Caco-2 (cell line): Measurements from ENCODE around the gene PDE7B. TPM values are rescaled to one million over a fixed set of nuclear protein-coding genes. Genes with fewer than 3 reads are reported as not detected.

Source experiments
- BruUV-seq: library from RNA; stranded (reverse); fragments of 400-500 nt; replicated peaks from 2 replicates; lab custom pipeline; 2021; lab: Mats Ljungman, UMichigan
- CTCF ChIA-PET: fragments of 300-600 bp; sonication (Branson Sonifier 250); formaldehyde crosslinking; loops from one replicate; lab custom pipeline; 2022; ENCODE audit warnings: antibody characterized with exemption; lab: Charles Lee
- POLR2A ChIA-PET: fragments of 300-600 bp; sonication (Branson Sonifier 250); formaldehyde crosslinking; loops from one replicate; lab custom pipeline; 2022; ENCODE audit warnings: antibody characterized with exemption; lab: Charles Lee
- DNase-seq, 2 experiments: peaks; one replicate each; pipeline versions ENCODE4 v3.0.0 to v3.0.0-alpha.2; 2020 to 2022
- H3K27me3 ChIP-seq: replicated peaks from 2 replicates; pipeline ENCODE4 v1.6.0; 2011; ENCODE audit warnings: low read length; ENCODE audit not compliant: control insufficient read depth, insufficient read depth
- H3K36me3 ChIP-seq: 2 replicates; pipeline ENCODE4 v1.5.1; 2011; ENCODE audit warnings: low read length; ENCODE audit not compliant: control insufficient read depth, insufficient read depth
- H3K4me1 ChIP-seq: fragments of 250-450 bp; sonication (Bioruptor Pico); 2 replicates; pipeline ENCODE4 v1.5.1; 2020; ENCODE audit warnings: mild to moderate bottlenecking
- H3K4me3 ChIP-seq: 2 replicates; pipeline ENCODE4 v1.5.1; 2011; ENCODE audit warnings: low read depth, mild to moderate bottlenecking, control low read depth, low read length
- H3K9me3 ChIP-seq: fragments of 250-450 bp; sonication (Bioruptor Pico); 2 replicates; pipeline ENCODE4 v1.5.1; 2020; ENCODE audit warnings: mild to moderate bottlenecking, moderate library complexity
- H3K27ac Mint-ChIP-seq: one replicate; pipeline ENCODE4 v1.8.0; 2022; ENCODE audit warnings: mixed read lengths; ENCODE audit not compliant: unreplicated experiment
- H3K27me3 Mint-ChIP-seq: one replicate; pipeline ENCODE4 v1.8.0; 2022; ENCODE audit warnings: mixed read lengths; ENCODE audit not compliant: insufficient read depth, unreplicated experiment
- H3K36me3 Mint-ChIP-seq: one replicate; pipeline ENCODE4 v1.8.0; 2022; ENCODE audit warnings: mild to moderate bottlenecking, mixed read lengths; ENCODE audit not compliant: insufficient read depth, unreplicated experiment
- H3K4me1 Mint-ChIP-seq: one replicate; pipeline ENCODE4 v1.8.0; 2022; ENCODE audit warnings: low read depth, mixed read lengths; ENCODE audit not compliant: unreplicated experiment
- H3K4me3 Mint-ChIP-seq: one replicate; pipeline ENCODE4 v1.8.0; 2022; ENCODE audit warnings: mild to moderate bottlenecking, moderate library complexity, mixed read lengths; ENCODE audit not compliant: unreplicated experiment
- H3K9me3 Mint-ChIP-seq: one replicate; pipeline ENCODE4 v1.8.0; 2022; ENCODE audit warnings: mixed read lengths; ENCODE audit not compliant: unreplicated experiment
- CTCF ChIP-seq, 2 experiments: fragments of 200-600 bp in 1 of 2; IDR thresholded peaks; 1 replicate in 1 of 2; 2 replicates in 1 of 2; pipeline versions ENCODE4 v1.5.1 to v1.8.0; 2011 to 2022; ENCODE audit warnings: antibody characterized with exemption in 1 of 2, control low read depth in 1 of 2, inconsistent platforms in 1 of 2, low read depth in 1 of 2, low read length in 1 of 2, mild to moderate bottlenecking in 1 of 2, moderate library complexity in 1 of 2; ENCODE audit not compliant: insufficient read depth in 1 of 2, severe bottlenecking in 1 of 2, unreplicated experiment in 1 of 2
- intact Hi-C: fragments of 100-400 bp; cut with micrococcal nuclease; formaldehyde crosslinking; loops from one replicate; pipeline ENCODE4 v1.10.0; 2022; ENCODE audit not compliant: unreplicated experiment
- total RNA-seq: library from RNA; stranded (reverse); gene quantifications from 2 replicates; pipeline ENCODE4 v1.2.3, GENCODE V29; 2022

Gene PDE7B
- total RNA-seq, 1 experiment from 2014 or later = not detected

- Mint-ChIP-seq H3K36me3 (no peaks in the 10 kb centered on the region), H3K27me3 (peaks cover 23% of the 10 kb centered on the region), H3K27ac (no peak overlapping the region), H3K4me1 (no peaks in the 10 kb centered on the region), H3K4me3 (no peak overlapping the region), H3K9me3 (no peaks in the 10 kb centered on the region)
- CTCF ChIA-PET = no interaction called here
- Histone ChIP-seq H3K4me1 (no peaks in the 10 kb centered on the region), H3K36me3 (no peaks in the 10 kb centered on the region), H3K9me3 (no peaks in the 10 kb centered on the region), H3K4me3 (no peak overlapping the region), H3K27me3 (no peaks in the 10 kb centered on the region; the same call in none of the 2 replicates)
- DNase-seq = no peak
- no TSS peak for BruUV-seq
- POLR2A ChIA-PET = no interaction called here
- intact Hi-C loops = no loop called here
- TF ChIP-seq CTCF (IDR thresholded peaks at IDR 0.05; ENCODE audit: insufficient read depth in 1 of 2, low read depth in 1 of 2, low read length in 1 of 2, severe bottlenecking in 1 of 2, unreplicated experiment in 1 of 2) = no peak
These were observed 13.6 kb upstream of the PDE7B start for GRCh38 chr6:135837735-135838449.

- CTCF ChIA-PET = no interaction called here
- intact Hi-C loops = no loop called here
- Histone ChIP-seq H3K4me1 (no peaks in the 10 kb centered on the region), H3K36me3 (no peaks in the 10 kb centered on the region), H3K9me3 (no peaks in the 10 kb centered on the region), H3K27me3 (no peaks in the 10 kb centered on the region; the same call in none of the 2 replicates), H3K4me3 (no peak overlapping the region)
- POLR2A ChIA-PET = no interaction called here
- TF ChIP-seq CTCF (IDR thresholded peaks at IDR 0.05; ENCODE audit: insufficient read depth in 1 of 2, low read depth in 1 of 2, low read length in 1 of 2, severe bottlenecking in 1 of 2, unreplicated experiment in 1 of 2) = no peak
- Mint-ChIP-seq H3K36me3 (no peaks in the 10 kb centered on the region), H3K9me3 (no peaks in the 10 kb centered on the region), H3K27me3 (peaks cover 28% of the 10 kb centered on the region), H3K4me3 (no peak overlapping the region), H3K4me1 (no peaks in the 10 kb centered on the region), H3K27ac (no peak overlapping the region)
- no peak for DNase-seq
- BruUV-seq = no TSS peak
These were observed 12.4 kb upstream of the PDE7B start for GRCh38 chr6:135839121-135839520.

- no peaks in the 10 kb centered on the region for H3K4me1 ChIP-seq
- no peak overlapping the region for H3K4me3 ChIP-seq
- no peaks in the 10 kb centered on the region for H3K9me3 ChIP-seq
- H3K27me3 ChIP-seq = no peaks in the 10 kb centered on the region; the same call in 1 of the 2 replicates
- BruUV-seq = no TSS peak
- no peak for TF ChIP-seq CTCF (IDR thresholded peaks at IDR 0.05; ENCODE audit: insufficient read depth in 1 of 2, low read depth in 1 of 2, low read length in 1 of 2, severe bottlenecking in 1 of 2, unreplicated experiment in 1 of 2)
- Mint-ChIP-seq H3K36me3 (no peaks in the 10 kb centered on the region), H3K4me3 (no peak overlapping the region), H3K9me3 (no peaks in the 10 kb centered on the region), H3K4me1 (no peaks in the 10 kb centered on the region), H3K27ac (no peak overlapping the region), H3K27me3 (peaks cover 28% of the 10 kb centered on the region)
- CTCF ChIA-PET = interaction anchor here (0.6 kb wide), 1 partner anchor 100 kb away, joined by 3 read pairs; no protein-coding TSS in a partner anchor
- POLR2A ChIA-PET = no interaction called here
- no peak for DNase-seq
- intact Hi-C loops = no loop called here
- H3K36me3 ChIP-seq = no peaks in the 10 kb centered on the region
These were observed 8.7 kb upstream of the PDE7B start for GRCh38 chr6:135842618-135843392.
